Spleen (tissue), 11 donors: ENCODE data around the gene PCNX2. TPM values are rescaled to one million over a fixed set of nuclear protein-coding genes. Genes with fewer than 3 reads are reported as not detected.

Experiments used
- DNase-seq: peaks from one replicate; pipeline ENCODE4 v3.0.0-alpha.2; 2020
- H3K27ac ChIP-seq, 8 donors: fragments of 200-600 bp; sonication (generic) in 7 of 8; 1 replicate in 4 of 8; 2 replicates in 4 of 8; pipeline versions ENCODE4 v1.5.0 to v1.8.0; 2016 to 2021; ENCODE audit warnings: inconsistent platforms in 4 of 8, mild to moderate bottlenecking in 4 of 8, moderate library complexity in 1 of 8
- H3K27me3 ChIP-seq, 7 donors: fragments of 200-600 bp; sonication (generic) in 6 of 7; replicated peaks in 1 of 7; 1 replicate in 4 of 7; 2 replicates in 3 of 7; pipeline versions ENCODE4 v1.5.0 to v1.8.0; 2016 to 2021; ENCODE audit warnings: inconsistent platforms in 3 of 7, mild to moderate bottlenecking in 1 of 7
- H3K36me3 ChIP-seq, 6 donors: fragments of 200-600 bp; sonication (generic) in 5 of 6; 1 replicate in 4 of 6; 2 replicates in 2 of 6; pipeline versions ENCODE4 v1.5.0 to v1.8.0; 2016 to 2021; ENCODE audit warnings: inconsistent platforms in 2 of 6
- H3K4me1 ChIP-seq, 6 donors: fragments of 200-600 bp; sonication (generic) in 5 of 6; 1 replicate in 3 of 6; 2 replicates in 3 of 6; pipeline versions ENCODE4 v1.5.0 to v1.8.0; 2016 to 2021; ENCODE audit warnings: inconsistent platforms in 3 of 6
- H3K4me3 ChIP-seq, 8 donors: fragments of 200-600 bp; sonication (generic) in 7 of 8; 1 replicate in 4 of 8; 2 replicates in 4 of 8; pipeline versions ENCODE4 v1.5.0 to v1.8.0; 2016 to 2021; ENCODE audit warnings: inconsistent platforms in 4 of 8, mild to moderate bottlenecking in 4 of 8, moderate library complexity in 2 of 8
- H3K9me3 ChIP-seq, 8 donors: fragments of 200-600 bp; sonication (generic) in 7 of 8; 1 replicate in 4 of 8; 2 replicates in 4 of 8; pipeline versions ENCODE4 v1.5.0 to v1.8.0; 2016 to 2021; ENCODE audit warnings: inconsistent platforms in 4 of 8
- CTCF ChIP-seq, 11 experiments: fragments of 200-600 bp in 7 of 11; fragments of 450-650 bp in 4 of 11; sonication (generic) in 4 of 11; IDR thresholded peaks in 8 of 11; conservative IDR thresholded peaks in 3 of 11; 1 replicate in 7 of 11; 2 replicates in 4 of 11; pipeline versions ENCODE4 v1.4.0 to v1.8.0; 2016 to 2021; ENCODE audit warnings: antibody characterized with exemption in 11 of 11, inconsistent platforms in 4 of 11, mild to moderate bottlenecking in 1 of 11
- POLR2A ChIP-seq, 3 donors: fragments of 450-650 bp; IDR thresholded peaks; one replicate each; pipeline ENCODE4 v1.5.1; 2017; ENCODE audit warnings: antibody characterized with exemption in 3 of 3, mild to moderate bottlenecking in 1 of 3
- POLR2AphosphoS5 ChIP-seq, 3 donors: sonication (generic); formaldehyde crosslinking; IDR thresholded peaks; one replicate each; pipeline ENCODE4 v1.5.1; 2017; ENCODE audit warnings: antibody characterized with exemption in 3 of 3
- WGBS, 5 donors: extraction: QIAGEN DNeasy Blood & Tissue Kit in 3 of 5; methylation state at CpG; one replicate each; pipeline versions ENCODE4 v1.1.5 to v1.1.7; 2013 to 2018; 5-methylcytosine and 5-hydroxymethylcytosine counted together
- intact Hi-C: fragments of 100-400 bp; cut with DNase I; formaldehyde crosslinking; loops from one replicate; pipeline ENCODE4 v1.15.0; 2023; ENCODE audit warnings: low total_unique reads
- polyA plus RNA-seq, 3 donors: library from polyadenylated mRNA; stranded (reverse); fragments of 200-250 nt; gene quantifications; one replicate each; pipeline ENCODE4 v1.2.1, GENCODE V29; 2013
- total RNA-seq, 7 donors: library from RNA; depleted of rRNA in 3 of 7; stranded (reverse); fragments of >200 nt in 3 of 7; fragmentation: NEBNext Ultra II Directional in 4 of 7; extraction: Animal tissue kit (Norgen Biotek cat#: 25700) in 4 of 7; gene quantifications; one replicate each; pipeline versions ENCODE4 v1.1.0 to v1.2.1, GENCODE V29; 2016 to 2021
- donor health status: healthy with polysubstance abuse.
- donor health status: DM: no; HTN: no; CAD: no; lungs with moderate emphysema.
- donor health status: DM: no; HTN: no; CAD: no.
- donor health status: Bipolar disorder and iron deficiency.
- donor health status: healthy.
- donor health status: DM: no; HTN: no; CAD: no.
- donor health status: DM: yes; HTN: yes; CAD: no.

Gene PCNX2
- total and polyA plus RNA-seq, 10 donors: 4.0 to 26.5 (median 15.4) TPM

GRCh38 chr1:232980986-232981560 lies 314.5 kb downstream of the PCNX2 start:
- no peaks in the 10 kb centered on the region for H3K27me3 ChIP-seq
- peaks cover 0 to 14% (median 9%) of the 10 kb centered on the region in 6 donors for H3K4me1 ChIP-seq
- TF ChIP-seq POLR2A (IDR thresholded peaks at IDR 0.05): no peak
- no peak for TF ChIP-seq POLR2AphosphoS5 (IDR thresholded peaks at IDR 0.05)
- no peak overlapping the region for H3K4me3 ChIP-seq
- peaks cover 0 to 47% (median 0%) of the 10 kb centered on the region in 6 donors for H3K36me3 ChIP-seq
- intact Hi-C loops: no loop called here
- WGBS, 5 donors: 92 to 97% (median 93%) methylated on average over 9 of the region's 9 CpGs
- H3K27ac ChIP-seq: no peak overlapping the region
- no peak for DNase-seq
- no peaks in the 10 kb centered on the region for H3K9me3 ChIP-seq

GRCh38 chr1:232980355-232980978 lies 315.1 kb downstream of the PCNX2 start:
- TF ChIP-seq POLR2AphosphoS5 (IDR thresholded peaks at IDR 0.05) (peak in 1 of 3 donors; percentile 26), POLR2A (IDR thresholded peaks at IDR 0.05) (no peak)
- Histone ChIP-seq H3K4me1 (peaks cover 0 to 17% (median 9%) of the 10 kb centered on the region in 6 donors), H3K36me3 (peaks cover 0 to 48% (median 0%) of the 10 kb centered on the region in 6 donors), H3K4me3 (no peak overlapping the region), H3K9me3 (no peaks in the 10 kb centered on the region), H3K27ac (no peak overlapping the region), H3K27me3 (no peaks in the 10 kb centered on the region)
- WGBS, 5 donors: 85 to 92% (median 89%) methylated on average over 13 of the region's 13 CpGs
- DNase-seq: no peak
- intact Hi-C loops: no loop called here

- TF ChIP-seq POLR2AphosphoS5 (IDR thresholded peaks at IDR 0.05) (no peak), POLR2A (IDR thresholded peaks at IDR 0.05) (no peak), CTCF (IDR thresholded peaks at IDR 0.05 in 8 of 11, conservative IDR thresholded peaks at IDR 0.05 in 3 of 11) (no peak)
- Histone ChIP-seq H3K27ac (no peak overlapping the region), H3K4me3 (no peak overlapping the region), H3K9me3 (peaks cover 0 to 1% (median 0%) of the 10 kb centered on the region in 8 donors), H3K27me3 (no peaks in the 10 kb centered on the region), H3K4me1 (peaks cover 0 to 21% (median 9%) of the 10 kb centered on the region in 6 donors), H3K36me3 (peaks cover 0 to 51% (median 0%) of the 10 kb centered on the region in 6 donors)
- WGBS, 5 donors: 94 to 96% (median 95%) methylated on average over 4 to 6 of the region's 6 CpGs
- intact Hi-C loops: no loop called here
- no peak for DNase-seq
Measured at GRCh38 chr1:232979558-232979957, 316.0 kb downstream of the PCNX2 start.

- no peak for TF ChIP-seq CTCF (IDR thresholded peaks at IDR 0.05 in 8 of 11, conservative IDR thresholded peaks at IDR 0.05 in 3 of 11)
- TF ChIP-seq POLR2A (IDR thresholded peaks at IDR 0.05): no peak
Measured at GRCh38 chr1:232978815-232979214, 316.7 kb downstream of the PCNX2 start.

GRCh38 chr1:232978091-232978634 lies 317.4 kb downstream of the PCNX2 start:
- TF ChIP-seq POLR2AphosphoS5 (IDR thresholded peaks at IDR 0.05) (no peak), POLR2A (IDR thresholded peaks at IDR 0.05) (no peak), CTCF (IDR thresholded peaks at IDR 0.05 in 8 of 11, conservative IDR thresholded peaks at IDR 0.05 in 3 of 11) (no peak)
- no peak for DNase-seq
- Histone ChIP-seq H3K27ac (no peak overlapping the region), H3K27me3 (no peaks in the 10 kb centered on the region), H3K9me3 (peaks cover 3 to 15% (median 13%) of the 10 kb centered on the region in 8 donors), H3K4me1 (peaks cover 0 to 21% (median 9%) of the 10 kb centered on the region in 6 donors), H3K36me3 (peaks cover 0 to 59% (median 3%) of the 10 kb centered on the region in 6 donors), H3K4me3 (no peak overlapping the region)
- intact Hi-C loops: no loop called here
- WGBS, 5 donors: 32 to 50% (median 41%) methylated on average over 8 of the region's 8 CpGs

More at GRCh38 chr1:232978815-232979214, 316.7 kb downstream of the PCNX2 start:
- intact Hi-C loops: no loop called here
- no peak for DNase-seq
- H3K4me1 ChIP-seq: peaks cover 0 to 21% (median 9%) of the 10 kb centered on the region in 6 donors
- H3K4me3 ChIP-seq: no peak overlapping the region
- WGBS, 5 donors: 44 to 63% (median 52%) methylated on average over 4 of the region's 4 CpGs
- H3K27me3 ChIP-seq: no peaks in the 10 kb centered on the region
- H3K9me3 ChIP-seq: peaks cover 3 to 9% (median 6%) of the 10 kb centered on the region in 8 donors
- no peak overlapping the region for H3K27ac ChIP-seq
- H3K36me3 ChIP-seq: peaks cover 0 to 53% (median 0%) of the 10 kb centered on the region in 6 donors
